ENCODE results near the gene SLC16A3. TPM values are rescaled to one million over a fixed set of nuclear protein-coding genes. Genes with fewer than 3 reads are reported as not detected.
A peak's percentile ranks its signal among the peaks of the same experiment; 100 is the strongest.

Gene SLC16A3
- total and polyA plus RNA-seq, 9 of the 15 experiments (the other 6 are each of a cell fraction or from before 2014, with no cell fraction given), result 0.11 to 5.4 (median 1.2) TPM; not detected in 2

GRCh38 chr17:82287013-82287867, 58.4 kb downstream of the SLC16A3 start (continued):
- 0 out of 4 replicates have a peak, but pooled peaks of 1 of the 2 experiments have one; percentile 89 for TF ChIP-seq ZNF318 (IDR thresholded peaks at IDR 0.05; ENCODE audit: borderline replicate concordance in 1 of 2, low read depth in 1 of 2)
- no peak for TF ChIP-seq RBM39 (optimal IDR thresholded peaks at IDR 0.05; ENCODE audit: low read depth, low read length)
- TF ChIP-seq MAFK (IDR thresholded peaks at IDR 0.05; ENCODE audit: low read length), result no peak
- no peak for TF ChIP-seq BRF2 (IDR thresholded peaks at IDR 0.05; ENCODE audit: borderline replicate concordance, insufficient read depth, insufficient read length)
- peak; percentile 13; the same call in 1 of the 2 replicates for TF ChIP-seq ZNF395 (CRISPR knock-in tag; IDR thresholded peaks at IDR 0.05)
- no peak for TF ChIP-seq WHSC1 (IDR thresholded peaks at IDR 0.05; ENCODE audit: low read length)
- no peak for TF ChIP-seq TBL1XR1 (IDR thresholded peaks at IDR 0.05; ENCODE audit: low read length in 2 of 2)
- no peak for TF ChIP-seq RBM15 (IDR thresholded peaks at IDR 0.05; ENCODE audit: insufficient read depth, low read length)
- 0 out of 2 replicates have a peak, but pooled peaks have one; percentile 17 for TF ChIP-seq SMAD4 (CRISPR knock-in tag; conservative IDR thresholded peaks at IDR 0.05)
- peak; percentile 38 for TF ChIP-seq FOXP1 (CRISPR knock-in tag; IDR thresholded peaks at IDR 0.05)
- TF ChIP-seq ZNF764 (CRISPR knock-in tag; IDR thresholded peaks at IDR 0.05; ENCODE audit: low read depth), result no peak
- TF ChIP-seq KDM1A (IDR thresholded peaks at IDR 0.05), result 0 out of 4 replicates have a peak, but pooled peaks of 1 of the 2 experiments have one; percentile 5
- no peak for TF ChIP-seq RNF2 (IDR thresholded peaks at IDR 0.05)
